GM06990 (cell line): ENCODE results near the gene LMOD2.

Experiments
- DNase-seq: peaks from one replicate; pipeline ENCODE4 v3.0.0-alpha.2; 2011; ENCODE audit not compliant: insufficient read length; ENCODE audit errors: extremely low read depth
- H3K27me3 ChIP-seq: replicated peaks from 2 replicates; pipeline ENCODE4 v1.6.0; 2011; ENCODE audit warnings: low read length; ENCODE audit not compliant: control insufficient read depth, insufficient read depth
- H3K36me3 ChIP-seq: 2 replicates; pipeline ENCODE4 v1.5.1; 2011; ENCODE audit warnings: low read length; ENCODE audit not compliant: control insufficient read depth, insufficient read depth
- H3K4me3 ChIP-seq: replicated peaks from 2 replicates; pipeline ENCODE4 v1.5.1; 2011; ENCODE audit warnings: low read depth, mild to moderate bottlenecking, control low read depth, low read length
- TF ChIP-seq, protein P1 (sequence below): IDR thresholded peaks from 2 replicates; pipeline ENCODE4 v1.5.1; 2011; ENCODE audit warnings: low read length, control low read depth, mild to moderate bottlenecking, inconsistent platforms; ENCODE audit not compliant: insufficient read depth, poor library complexity, severe bottlenecking

The LMOD2 gene

DNA sequence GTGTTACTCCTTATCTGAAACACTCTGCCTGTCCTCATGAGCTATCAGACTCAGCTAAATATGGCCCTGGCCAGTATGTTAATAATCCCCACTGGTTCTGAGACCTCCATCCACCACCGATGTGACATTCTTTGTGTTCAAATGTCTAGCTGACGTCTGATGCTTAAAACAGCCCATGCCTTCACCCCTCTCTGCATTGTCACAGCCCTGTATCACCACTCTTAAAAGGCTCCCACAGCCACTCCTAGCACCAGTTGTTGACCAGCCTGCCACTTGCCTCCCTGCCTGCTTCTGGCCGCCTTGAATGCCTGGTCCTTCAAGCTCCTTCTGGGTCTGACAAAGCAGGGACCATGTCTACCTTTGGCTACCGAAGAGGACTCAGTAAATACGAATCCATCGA lies at the start of gene LMOD2:
Gene LMOD2, plus strand, starts transcription at position 253 of the 400 bp plus-strand sequence. Its CDS starts 98 bp downstream, at position 351.
- no peaks in the 10 kb centered on the region for H3K36me3 ChIP-seq
- TF ChIP-seq, protein P1, sequence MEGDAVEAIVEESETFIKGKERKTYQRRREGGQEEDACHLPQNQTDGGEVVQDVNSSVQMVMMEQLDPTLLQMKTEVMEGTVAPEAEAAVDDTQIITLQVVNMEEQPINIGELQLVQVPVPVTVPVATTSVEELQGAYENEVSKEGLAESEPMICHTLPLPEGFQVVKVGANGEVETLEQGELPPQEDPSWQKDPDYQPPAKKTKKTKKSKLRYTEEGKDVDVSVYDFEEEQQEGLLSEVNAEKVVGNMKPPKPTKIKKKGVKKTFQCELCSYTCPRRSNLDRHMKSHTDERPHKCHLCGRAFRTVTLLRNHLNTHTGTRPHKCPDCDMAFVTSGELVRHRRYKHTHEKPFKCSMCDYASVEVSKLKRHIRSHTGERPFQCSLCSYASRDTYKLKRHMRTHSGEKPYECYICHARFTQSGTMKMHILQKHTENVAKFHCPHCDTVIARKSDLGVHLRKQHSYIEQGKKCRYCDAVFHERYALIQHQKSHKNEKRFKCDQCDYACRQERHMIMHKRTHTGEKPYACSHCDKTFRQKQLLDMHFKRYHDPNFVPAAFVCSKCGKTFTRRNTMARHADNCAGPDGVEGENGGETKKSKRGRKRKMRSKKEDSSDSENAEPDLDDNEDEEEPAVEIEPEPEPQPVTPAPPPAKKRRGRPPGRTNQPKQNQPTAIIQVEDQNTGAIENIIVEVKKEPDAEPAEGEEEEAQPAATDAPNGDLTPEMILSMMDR: no peak
- DNase-seq: no peak

DNA sequence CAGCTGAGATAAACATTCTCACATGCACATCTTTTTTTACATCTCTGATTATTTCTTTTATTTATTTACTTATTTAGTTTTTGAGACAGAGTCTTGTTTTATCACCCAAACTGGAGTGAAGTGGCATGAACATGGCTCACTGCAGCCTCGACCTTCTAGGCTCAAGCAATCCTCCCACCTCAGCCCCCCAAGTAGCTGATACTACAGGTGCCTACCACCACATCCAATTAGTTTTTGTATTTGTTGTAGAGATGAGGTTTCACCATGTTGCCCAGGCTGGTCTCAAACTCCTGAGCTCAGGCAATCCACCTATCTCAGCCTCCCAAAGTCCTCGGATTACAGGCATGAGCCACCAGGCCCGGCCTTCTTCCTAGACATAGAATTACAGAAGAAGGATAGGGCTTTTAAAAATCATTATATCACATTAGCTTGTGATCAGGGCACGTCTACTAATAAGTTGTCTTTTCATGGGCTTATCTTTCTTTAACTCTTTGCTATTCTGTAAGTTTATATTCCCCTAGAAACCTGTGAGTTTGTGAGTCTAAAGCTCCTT lies 48.2 kb upstream of the LMOD2 start:
- no peak overlapping the region for H3K4me3 ChIP-seq
- TF ChIP-seq, protein P1: no peak
- H3K36me3 ChIP-seq: no peaks in the 10 kb centered on the region
- H3K27me3 ChIP-seq: no peaks in the 10 kb centered on the region; the same call in none of the 2 replicates
- no peak for DNase-seq

More for the DNA sequence above, at the start of gene LMOD2:
- no peak within 1 kb of the TSS for H3K4me3 ChIP-seq
- H3K27me3 ChIP-seq: no peaks in the 10 kb centered on the region

GRCh38 chr7:123608991-123609882 lies 46.4 kb upstream of the LMOD2 start:
- no peaks in the 10 kb centered on the region; the same call in none of the 2 replicates for H3K27me3 ChIP-seq
- no peaks in the 10 kb centered on the region for H3K36me3 ChIP-seq
- DNase-seq: no peak
- H3K4me3 ChIP-seq: no peak overlapping the region
- TF ChIP-seq, protein P1: no peak

- TF ChIP-seq, protein P1: no peak
- no peak for DNase-seq
- no peaks in the 10 kb centered on the region for H3K36me3 ChIP-seq
- H3K4me3 ChIP-seq: no peak overlapping the region
- H3K27me3 ChIP-seq: no peaks in the 10 kb centered on the region; the same call in none of the 2 replicates
Observed at GRCh38 chr7:123609883-123610239, 45.8 kb upstream of the LMOD2 start.

GRCh38 chr7:123612024-123612423 lies 43.6 kb upstream of the LMOD2 start:
- DNase-seq: no peak
- no peaks in the 10 kb centered on the region for H3K27me3 ChIP-seq
- H3K36me3 ChIP-seq: no peaks in the 10 kb centered on the region
- no peak overlapping the region for H3K4me3 ChIP-seq
- TF ChIP-seq, protein P1: no peak
